ENCODE data around the gene DEDD2.

Gene DEDD2

GRCh38 chr19:42203700-42204099 lies 13.8 kb downstream of the DEDD2 start:
- no peak overlapping the region for H3K4me3 ChIP-seq (ENCODE audit: low read depth, low read length)
- DNase-seq (ENCODE audit: low read depth): no peak
- no peak for TF ChIP-seq CTCF (IDR thresholded peaks at IDR 0.05; ENCODE audit: low read depth, low read length, missing control alignments)
- in situ Hi-C loops (cut with HindIII; ENCODE audit: low sequenced_read_pairs): no loop called here

DNA sequence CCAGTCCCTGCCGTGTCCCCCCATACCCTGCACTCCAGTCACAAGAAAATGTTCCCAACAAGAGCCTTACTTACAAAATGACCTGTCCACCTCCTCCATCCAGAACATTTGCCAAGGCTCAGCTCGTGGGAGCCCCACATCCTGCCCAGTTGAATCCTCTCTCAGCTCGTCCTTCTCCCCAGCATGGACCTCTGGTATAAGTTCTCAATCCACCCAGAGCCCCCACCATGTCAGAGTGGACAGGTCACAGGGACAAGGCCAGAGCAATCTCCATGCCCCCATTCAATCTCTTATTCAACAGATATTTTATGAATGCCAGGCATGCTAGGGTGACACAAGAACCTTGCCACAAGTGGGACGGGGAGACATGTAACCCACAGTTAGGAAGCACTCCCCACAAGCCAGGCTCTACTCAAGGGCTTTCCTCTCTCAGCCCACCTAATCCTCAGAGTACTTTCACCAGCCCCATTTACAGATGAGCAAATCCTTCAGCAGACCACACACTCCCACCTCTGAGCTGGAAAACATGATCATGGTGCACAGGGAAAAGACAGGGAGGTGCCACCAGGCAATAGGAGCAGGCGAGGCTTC lies 15.1 kb downstream of the DEDD2 start:
- H3K4me3 ChIP-seq (ENCODE audit: low read depth, low read length): no peak overlapping the region
- in situ Hi-C loops (cut with HindIII; ENCODE audit: low sequenced_read_pairs): no loop called here
- no peak for TF ChIP-seq CTCF (IDR thresholded peaks at IDR 0.05; ENCODE audit: low read depth, low read length, missing control alignments)
- DNase-seq (ENCODE audit: low read depth): no peak

- in situ Hi-C loops (cut with HindIII; ENCODE audit: low sequenced_read_pairs): no loop called here
- no peak for DNase-seq (ENCODE audit: low read depth)
- no peak overlapping the region for H3K4me3 ChIP-seq (ENCODE audit: low read depth, low read length)
- no peak for TF ChIP-seq CTCF (IDR thresholded peaks at IDR 0.05; ENCODE audit: low read depth, low read length, missing control alignments)
Measured at GRCh38 chr19:42201489-42202289, 15.8 kb downstream of the DEDD2 start.

- in situ Hi-C loops (cut with HindIII; ENCODE audit: low sequenced_read_pairs): no loop called here
- H3K4me3 ChIP-seq (ENCODE audit: low read depth, low read length): no peak overlapping the region
- no peak for TF ChIP-seq CTCF (IDR thresholded peaks at IDR 0.05; ENCODE audit: low read depth, low read length, missing control alignments)
- no peak for DNase-seq (ENCODE audit: low read depth)
Measured at GRCh38 chr19:42200116-42200715, 17.3 kb downstream of the DEDD2 start.

DNA sequence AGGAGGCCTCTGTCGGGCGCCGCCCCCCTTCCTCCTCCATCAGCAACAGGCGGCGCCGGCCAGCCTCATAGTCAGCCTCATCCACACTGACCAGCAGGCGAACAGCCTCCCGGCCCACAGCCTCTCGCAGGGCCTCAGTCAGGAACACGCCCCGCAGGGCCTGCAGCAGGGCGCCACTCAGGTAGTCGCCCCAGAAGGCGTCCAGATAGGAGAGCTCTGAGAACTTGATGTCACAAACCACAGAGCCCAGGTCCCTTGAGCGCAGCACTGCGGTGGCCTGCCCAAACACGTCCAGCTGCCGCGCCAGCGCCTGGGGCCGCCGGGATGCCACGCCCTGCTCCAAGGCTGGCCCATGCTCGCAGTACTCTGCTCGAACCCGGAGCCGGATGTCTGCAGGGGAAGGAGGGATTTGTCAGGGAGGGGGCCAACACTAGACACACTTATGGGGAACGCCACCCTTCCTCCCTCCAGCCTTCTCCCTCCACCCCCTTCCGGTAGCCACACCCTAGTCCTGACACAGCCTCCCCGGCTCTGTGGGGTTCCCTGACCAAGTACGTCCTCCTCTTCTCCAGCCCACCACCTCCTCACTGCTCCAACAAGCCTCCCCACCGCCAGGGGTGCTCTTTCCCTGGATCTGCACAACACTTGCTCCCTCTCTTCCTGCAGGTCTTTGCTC lies 17.9 kb downstream of the DEDD2 start:
- in situ Hi-C loops (cut with HindIII; ENCODE audit: low sequenced_read_pairs): no loop called here
- no peak overlapping the region for H3K4me3 ChIP-seq (ENCODE audit: low read depth, low read length)
- DNase-seq (ENCODE audit: low read depth): no peak
- TF ChIP-seq CTCF (IDR thresholded peaks at IDR 0.05; ENCODE audit: low read depth, low read length, missing control alignments): no peak

- in situ Hi-C loops (cut with HindIII; ENCODE audit: low sequenced_read_pairs): no loop called here
- no peak for TF ChIP-seq CTCF (IDR thresholded peaks at IDR 0.05; ENCODE audit: low read depth, low read length, missing control alignments)
- no peak for DNase-seq (ENCODE audit: low read depth)
- no peak overlapping the region for H3K4me3 ChIP-seq (ENCODE audit: low read depth, low read length)
Measured at GRCh38 chr19:42198676-42199439, 18.6 kb downstream of the DEDD2 start.

All from astrocyte of the cerebellum (primary cell).